Activated naive CD4-positive, alpha-beta T cell treated with anti-CD3 and anti-CD28 coated beads for 36 hours (primary cell): ENCODE data around the gene ANKS1A. TPM values are rescaled to one million over a fixed set of nuclear protein-coding genes. Genes with fewer than 3 reads are reported as not detected.
A peak's percentile ranks its signal among the peaks of the same experiment; 100 is the strongest.

Experiments
- CTCF ChIA-PET: fragments of 350-600 bp; sonication (Branson Sonifier 250); formaldehyde crosslinking; loops from one replicate; lab custom pipeline; 2021; ENCODE audit warnings: antibody characterized with exemption; lab: Charles Lee
- DNase-seq: peaks from one replicate; pipeline ENCODE4 v3.0.0-alpha.2; 2020
- H3K27ac Mint-ChIP-seq: one replicate; pipeline ENCODE4 v1.8.0; 2021; ENCODE audit warnings: mild to moderate bottlenecking, mixed read lengths
- H3K27me3 Mint-ChIP-seq: one replicate; pipeline ENCODE4 v1.8.0; 2021; ENCODE audit warnings: low read depth, mixed read lengths
- H3K36me3 Mint-ChIP-seq: one replicate; pipeline ENCODE4 v1.8.0; 2021; ENCODE audit warnings: low read depth, mixed read lengths
- H3K4me1 Mint-ChIP-seq: one replicate; pipeline ENCODE4 v1.8.0; 2021; ENCODE audit warnings: low read depth, mixed read lengths
- H3K4me3 Mint-ChIP-seq: one replicate; pipeline ENCODE4 v1.8.0; 2021; ENCODE audit warnings: mild to moderate bottlenecking, moderate library complexity, mixed read lengths
- H3K9me3 Mint-ChIP-seq: one replicate; pipeline ENCODE4 v1.8.0; 2021; ENCODE audit warnings: mixed read lengths
- intact Hi-C: fragments of 100-400 bp; cut with micrococcal nuclease; formaldehyde crosslinking; loops from one replicate; pipeline ENCODE4 v1.15.1; 2023
- total RNA-seq, 2 experiments: library from RNA; stranded (reverse); gene quantifications; one replicate each; pipeline ENCODE4 v1.2.3, GENCODE V29; 2021

The ANKS1A gene
- total RNA-seq, 2 experiments from 2014 or later, result 6.5 to 6.8 TPM

GRCh38 chr6:35058358-35058675 is 169.3 kb downstream of the ANKS1A start:
- no peak for DNase-seq
- Mint-ChIP-seq H3K27ac (no peak overlapping the region), H3K27me3 (no peaks in the 10 kb centered on the region), H3K4me3 (no peak overlapping the region), H3K36me3 (peaks cover 3% of the 10 kb centered on the region), H3K4me1 (peaks cover 3% of the 10 kb centered on the region), H3K9me3 (no peaks in the 10 kb centered on the region)
- CTCF ChIA-PET, result interaction anchor here (1.5 kb wide), 1 partner anchor 65 kb away, joined by 3 read pairs; no protein-coding TSS in a partner anchor
- intact Hi-C loops, result no loop called here

GRCh38 chr6:35058865-35059522 is 169.9 kb downstream of the ANKS1A start:
- CTCF ChIA-PET, result no interaction called here
- Mint-ChIP-seq H3K4me3 (no peak overlapping the region), H3K4me1 (peaks cover 3% of the 10 kb centered on the region), H3K9me3 (no peaks in the 10 kb centered on the region), H3K27me3 (no peaks in the 10 kb centered on the region), H3K36me3 (peaks cover 3% of the 10 kb centered on the region), H3K27ac (no peak overlapping the region)
- intact Hi-C loops, result no loop called here
- no peak for DNase-seq

GRCh38 chr6:35059596-35060345 is 170.7 kb downstream of the ANKS1A start:
- Mint-ChIP-seq H3K4me3 (no peak overlapping the region), H3K9me3 (no peaks in the 10 kb centered on the region), H3K27me3 (no peaks in the 10 kb centered on the region), H3K36me3 (peaks cover 3% of the 10 kb centered on the region), H3K4me1 (peaks cover 3% of the 10 kb centered on the region), H3K27ac (no peak overlapping the region)
- DNase-seq, result no peak
- CTCF ChIA-PET, result no interaction called here
- intact Hi-C loops, result no loop called here

- H3K27me3 Mint-ChIP-seq, result no peaks in the 10 kb centered on the region
- no peak overlapping the region for H3K27ac Mint-ChIP-seq
- H3K36me3 Mint-ChIP-seq, result peaks cover 3% of the 10 kb centered on the region
Observed at GRCh38 chr6:35061102-35061615, 172.1 kb downstream of the ANKS1A start.

GRCh38 chr6:35061651-35062410 is 172.8 kb downstream of the ANKS1A start:
- Mint-ChIP-seq H3K27ac (no peak overlapping the region), H3K9me3 (no peaks in the 10 kb centered on the region), H3K4me1 (peaks cover 3% of the 10 kb centered on the region), H3K27me3 (no peaks in the 10 kb centered on the region), H3K36me3 (peaks cover 3% of the 10 kb centered on the region), H3K4me3 (no peak overlapping the region)
- DNase-seq, result no peak
- intact Hi-C loops, result no loop called here
- CTCF ChIA-PET, result interaction anchor here (0.7 kb wide), 1 partner anchor 239 kb away, joined by 3 read pairs; no protein-coding TSS in a partner anchor

More at GRCh38 chr6:35061102-35061615, 172.1 kb downstream of the ANKS1A start:
- no peak for DNase-seq
- Mint-ChIP-seq H3K4me3 (no peak overlapping the region), H3K4me1 (peaks cover 3% of the 10 kb centered on the region), H3K9me3 (no peaks in the 10 kb centered on the region)
- CTCF ChIA-PET, result interaction anchor here (0.6 kb wide), 1 partner anchor 875 kb away, joined by 3 read pairs; no protein-coding TSS in a partner anchor
- intact Hi-C loops, result no loop called here

- Mint-ChIP-seq H3K27me3 (no peaks in the 10 kb centered on the region), H3K27ac (peak overlapping the region; percentile 30), H3K4me1 (peaks cover 3% of the 10 kb centered on the region), H3K4me3 (no peak overlapping the region), H3K9me3 (no peaks in the 10 kb centered on the region), H3K36me3 (peaks cover 5% of the 10 kb centered on the region)
- DNase-seq, result no peak
- intact Hi-C loops, result no loop called here
- CTCF ChIA-PET, result interaction anchor here (0.7 kb wide), 1 partner anchor 238 kb away, joined by 3 read pairs; no protein-coding TSS in a partner anchor
Observed at GRCh38 chr6:35062676-35063574, 173.9 kb downstream of the ANKS1A start.

- Mint-ChIP-seq H3K4me1 (peaks cover under 1% of the 10 kb centered on the region), H3K36me3 (peaks cover 5% of the 10 kb centered on the region), H3K27me3 (no peaks in the 10 kb centered on the region), H3K9me3 (no peaks in the 10 kb centered on the region), H3K4me3 (no peak overlapping the region), H3K27ac (no peak overlapping the region)
- intact Hi-C loops, result no loop called here
- DNase-seq, result no peak
- CTCF ChIA-PET, result no interaction called here
Observed at GRCh38 chr6:35063701-35064280, 174.7 kb downstream of the ANKS1A start.

GRCh38 chr6:35064290-35064689 is 175.2 kb downstream of the ANKS1A start:
- H3K27ac Mint-ChIP-seq, result no peak overlapping the region
- H3K9me3 Mint-ChIP-seq, result no peaks in the 10 kb centered on the region
- no peaks in the 10 kb centered on the region for H3K27me3 Mint-ChIP-seq
- no peak for DNase-seq
- no peaks in the 10 kb centered on the region for H3K4me1 Mint-ChIP-seq
- peaks cover 5% of the 10 kb centered on the region for H3K36me3 Mint-ChIP-seq
- intact Hi-C loops, result no loop called here
- H3K4me3 Mint-ChIP-seq, result no peak overlapping the region
- CTCF ChIA-PET, result no interaction called here

GRCh38 chr6:35064757-35065440 is 175.8 kb downstream of the ANKS1A start:
- CTCF ChIA-PET, result no interaction called here
- H3K4me1 Mint-ChIP-seq, result no peaks in the 10 kb centered on the region

GRCh38 chr6:35065441-35065800 is 176.4 kb downstream of the ANKS1A start:
- Mint-ChIP-seq H3K27me3 (no peaks in the 10 kb centered on the region), H3K4me1 (no peaks in the 10 kb centered on the region), H3K4me3 (no peak overlapping the region), H3K9me3 (no peaks in the 10 kb centered on the region), H3K27ac (no peak overlapping the region), H3K36me3 (peaks cover 5% of the 10 kb centered on the region)
- no peak for DNase-seq
- intact Hi-C loops, result no loop called here
- CTCF ChIA-PET, result no interaction called here

More at GRCh38 chr6:35064757-35065440, 175.8 kb downstream of the ANKS1A start:
- Mint-ChIP-seq H3K4me3 (no peak overlapping the region), H3K27me3 (no peaks in the 10 kb centered on the region), H3K9me3 (no peaks in the 10 kb centered on the region), H3K36me3 (peaks cover 5% of the 10 kb centered on the region), H3K27ac (no peak overlapping the region)
- no peak for DNase-seq
- intact Hi-C loops, result no loop called here

- H3K27ac Mint-ChIP-seq, result no peak overlapping the region
- peaks cover 5% of the 10 kb centered on the region for H3K36me3 Mint-ChIP-seq
- intact Hi-C loops, result no loop called here
Observed at GRCh38 chr6:35065870-35066269, 176.8 kb downstream of the ANKS1A start.

More at GRCh38 chr6:35065870-35066269, 176.8 kb downstream of the ANKS1A start:
- CTCF ChIA-PET, result no interaction called here
- Mint-ChIP-seq H3K4me1 (no peaks in the 10 kb centered on the region), H3K27me3 (no peaks in the 10 kb centered on the region), H3K4me3 (no peak overlapping the region), H3K9me3 (no peaks in the 10 kb centered on the region)
- no peak for DNase-seq
